OCI-LY7 (cell line): Measurements from ENCODE around the gene MYCBPAP. TPM values are rescaled to one million over a fixed set of nuclear protein-coding genes. Genes with fewer than 3 reads are reported as not detected.

Experiments used
- BruUV-seq: library from RNA; stranded (reverse); fragments of 400-500 nt; replicated peaks from 2 replicates; lab custom pipeline; 2021; lab: Mats Ljungman, UMichigan
- CTCF ChIA-PET: fragments of 300-600 bp; sonication (Branson Sonifier 250); formaldehyde crosslinking; loops from one replicate; lab custom pipeline; 2022; ENCODE audit warnings: antibody characterized with exemption; ENCODE audit not compliant: unreplicated experiment; lab: Charles Lee
- POLR2A ChIA-PET: fragments of 300-600 bp; sonication (Branson Sonifier 250); formaldehyde crosslinking; loops from one replicate; lab custom pipeline; 2022; ENCODE audit warnings: antibody characterized with exemption; lab: Charles Lee
- DNase-seq: peaks from one replicate; pipeline ENCODE4 v3.0.0-alpha.2; 2015; ENCODE audit warnings: low spot score
- H2AFZ ChIP-seq: fragments of 200-600 bp; sonication (generic), shearing (Covaris generic); 2 replicates; pipeline ENCODE4 v1.6.1; 2014; ENCODE audit warnings: mild to moderate bottlenecking, antibody characterized with exemption, low read length, moderate library complexity
- H3K27ac ChIP-seq: fragments of 200-600 bp; sonication (generic); 2 replicates; pipeline ENCODE4 v1.5.1; 2014; ENCODE audit warnings: mixed run types, low read depth, mild to moderate bottlenecking, moderate library complexity, low read length, inconsistent platforms; ENCODE audit not compliant: poor library complexity, severe bottlenecking
- H3K36me3 ChIP-seq: fragments of 200-600 bp; sonication (generic); 2 replicates; pipeline ENCODE4 v1.6.1; 2014; ENCODE audit warnings: mild to moderate bottlenecking, antibody characterized with exemption, low read length, moderate library complexity, mixed read lengths; ENCODE audit not compliant: insufficient read depth
- H3K4me1 ChIP-seq: fragments of 200-600 bp; sonication (generic); 2 replicates; pipeline ENCODE4 v1.5.1; 2014; ENCODE audit warnings: mild to moderate bottlenecking, low read length; ENCODE audit not compliant: insufficient read depth, poor library complexity, severe bottlenecking
- H3K4me2 ChIP-seq: fragments of 200-600 bp; sonication (generic); 2 replicates; pipeline ENCODE4 v1.6.1; 2014; ENCODE audit warnings: mild to moderate bottlenecking, low read length
- H3K4me3 ChIP-seq: fragments of 200-600 bp; sonication (generic); 2 replicates; pipeline ENCODE4 v1.5.1; 2014; ENCODE audit warnings: mild to moderate bottlenecking, low read depth, low read length; ENCODE audit not compliant: poor library complexity, severe bottlenecking
- H3K79me2 ChIP-seq: fragments of 200-600 bp; sonication (generic); 2 replicates; pipeline ENCODE4 v1.6.1; 2016; ENCODE audit warnings: low read depth, mild to moderate bottlenecking, low read length, moderate library complexity, mixed read lengths; ENCODE audit not compliant: insufficient read depth
- H3K9me2 ChIP-seq: fragments of 200-600 bp; sonication (generic); 2 replicates; pipeline ENCODE4 v1.6.1; 2016; ENCODE audit warnings: mild to moderate bottlenecking, low read length, mixed read lengths; ENCODE audit not compliant: insufficient read depth
- H3K9me3 ChIP-seq: fragments of 200-600 bp; sonication (generic); 2 replicates; pipeline ENCODE4 v1.6.1; 2014; ENCODE audit warnings: mild to moderate bottlenecking, mixed run types, low read length, mixed read lengths
- H4K20me1 ChIP-seq: fragments of 200-600 bp; sonication (generic); 2 replicates; pipeline ENCODE4 v1.6.1; 2014; ENCODE audit warnings: mild to moderate bottlenecking, antibody characterized with exemption, low read length, moderate library complexity, mixed read lengths; ENCODE audit not compliant: insufficient read depth
- CTCF ChIP-seq: fragments of 200-600 bp; sonication (generic); conservative IDR thresholded peaks from 2 replicates; pipeline ENCODE4 v1.5.1; 2014; ENCODE audit warnings: mild to moderate bottlenecking, antibody characterized with exemption, low read length, moderate library complexity, mixed read lengths
- EZH2phosphoT487 ChIP-seq: fragments of 200-600 bp; sonication (generic); IDR thresholded peaks from 2 replicates; pipeline ENCODE4 v1.6.1; 2018; ENCODE audit warnings: low read depth, borderline replicate concordance, mild to moderate bottlenecking, mixed run types, antibody characterized with exemption, low read length, moderate library complexity, mixed read lengths
- intact Hi-C: fragments of 100-400 bp; cut with micrococcal nuclease; formaldehyde crosslinking; loops from one replicate; pipeline ENCODE4 v1.10.0; 2022; ENCODE audit not compliant: unreplicated experiment
- total RNA-seq, 2 experiments: library from RNA; depleted of rRNA in 1 of 2; stranded (reverse); fragments of >200 nt in 1 of 2; shearing (Covaris generic) in 1 of 2; gene quantifications; 2 replicates each; pipeline ENCODE4 v1.2.3, GENCODE V29; 2014 to 2022

MYCBPAP gene
- total RNA-seq, 2 experiments from 2014 or later = 5.0 to 6.8 TPM

- no peak overlapping the region for H3K4me3 ChIP-seq
- H3K9me2 ChIP-seq = no peaks in the 10 kb centered on the region
- no peak overlapping the region for H3K27ac ChIP-seq
- no TSS peak for BruUV-seq
- H3K79me2 ChIP-seq = no peaks in the 10 kb centered on the region
- ChIA-PET CTCF (no interaction called here), POLR2A (interaction anchor here (0.5 kb wide), 2 partner anchors 21 to 152 kb away, joined by 4 read pairs; no protein-coding TSS in a partner anchor)
- no peak overlapping the region for H3K4me2 ChIP-seq
- no peaks in the 10 kb centered on the region for H3K9me3 ChIP-seq
- intact Hi-C loops = loop anchor here (10.0 kb wide), 1 partner anchor 217 kb away; the partner anchor contains the start of gene ANKRD40
- TF ChIP-seq CTCF (no peak), EZH2phosphoT487 (no peak)
- no peaks in the 10 kb centered on the region for H3K4me1 ChIP-seq
- no peaks in the 10 kb centered on the region for H4K20me1 ChIP-seq
- DNase-seq = no peak
- H2AFZ ChIP-seq = no peak overlapping the region
- H3K36me3 ChIP-seq = peaks cover 33% of the 10 kb centered on the region
Measured at GRCh38 chr17:50487213-50488096, 20.8 kb upstream of the MYCBPAP start.

DNA sequence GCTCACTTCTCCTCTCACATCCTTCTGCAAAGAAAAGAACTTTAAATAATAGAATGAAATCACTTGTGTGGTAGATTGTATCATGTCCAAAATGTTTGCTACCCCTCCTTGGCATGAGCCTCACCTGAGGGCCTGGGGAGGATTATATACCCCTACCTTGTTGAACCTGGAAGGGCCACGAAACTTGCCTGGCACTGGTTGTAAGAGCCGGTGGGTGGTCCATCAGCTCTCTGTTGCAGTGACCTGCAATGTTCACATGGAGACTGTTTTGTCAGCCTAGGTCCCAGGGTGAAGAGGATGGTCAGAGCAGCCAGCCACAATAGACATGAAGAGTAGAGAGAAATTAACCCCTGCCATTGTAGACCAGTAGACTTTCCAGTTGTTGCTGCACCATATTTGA lies 19.4 kb upstream of the MYCBPAP start:
- CTCF ChIA-PET = no interaction called here

More for the DNA sequence above, 19.4 kb upstream of the MYCBPAP start:
- POLR2A ChIA-PET = no interaction called here
- Histone ChIP-seq H3K27ac (no peak overlapping the region), H3K4me1 (no peaks in the 10 kb centered on the region), H2AFZ (no peak overlapping the region), H3K79me2 (no peaks in the 10 kb centered on the region), H3K9me3 (no peaks in the 10 kb centered on the region), H3K36me3 (peaks cover 21% of the 10 kb centered on the region), H3K4me3 (no peak overlapping the region), H4K20me1 (no peaks in the 10 kb centered on the region), H3K9me2 (no peaks in the 10 kb centered on the region), H3K4me2 (no peak overlapping the region)
- BruUV-seq = no TSS peak
- intact Hi-C loops = loop anchor here (10.0 kb wide), 1 partner anchor 216 kb away; the partner anchor contains the start of gene ANKRD40
- TF ChIP-seq EZH2phosphoT487 (no peak), CTCF (no peak)
- DNase-seq = no peak
